MM.1S (cell line): ENCODE data around the gene GABRB3.

ENCODE experiments used
- DNase-seq: peaks from one replicate; pipeline ENCODE4 v3.0.0-alpha.2; 2015
- H2AFZ ChIP-seq: fragments of 300-600 bp; sonication (generic); 2 replicates; pipeline ENCODE4 v1.6.0; 2016; ENCODE audit warnings: antibody characterized with exemption, low read length
- H3F3A ChIP-seq: fragments of 300-600 bp; sonication (generic); 2 replicates; pipeline ENCODE4 v1.6.1; 2016; ENCODE audit warnings: mild to moderate bottlenecking, antibody characterized with exemption, low read length, moderate library complexity, mixed read lengths; ENCODE audit not compliant: insufficient read depth
- H3K27ac ChIP-seq: fragments of 300-600 bp; sonication (generic); 2 replicates; pipeline ENCODE4 v1.5.1; 2016; ENCODE audit warnings: mild to moderate bottlenecking, low read length
- H3K27me3 ChIP-seq: fragments of 300-600 bp; sonication (generic); replicated peaks from 2 replicates; pipeline ENCODE4 v1.6.0; 2016; ENCODE audit warnings: low read length; ENCODE audit not compliant: insufficient read depth
- H3K36me3 ChIP-seq: fragments of 300-600 bp; sonication (generic); replicated peaks from 2 replicates; pipeline ENCODE4 v1.6.1; 2016; ENCODE audit warnings: mild to moderate bottlenecking, low read length, mixed read lengths; ENCODE audit not compliant: insufficient read depth
- H3K4me1 ChIP-seq: fragments of 300-600 bp; sonication (generic); 2 replicates; pipeline ENCODE4 v1.6.1; 2016; ENCODE audit warnings: low read length, mixed read lengths
- H3K4me2 ChIP-seq: fragments of 300-600 bp; sonication (generic); 2 replicates; pipeline ENCODE4 v1.6.0; 2016; ENCODE audit warnings: low read depth, low read length
- H3K4me3 ChIP-seq: fragments of 300-600 bp; sonication (generic); 2 replicates; pipeline ENCODE4 v1.5.1; 2016; ENCODE audit warnings: low read length, mixed read lengths
- H3K79me2 ChIP-seq: fragments of 300-600 bp; sonication (generic); 2 replicates; pipeline ENCODE4 v1.6.1; 2016; ENCODE audit warnings: mixed run types, low read length, mixed read lengths
- H3K9ac ChIP-seq: fragments of 300-600 bp; sonication (generic); 2 replicates; pipeline ENCODE4 v1.6.1; 2016; ENCODE audit warnings: low read length, mixed read lengths
- H3K9me2 ChIP-seq: fragments of 300-600 bp; sonication (generic); replicated peaks from 2 replicates; pipeline ENCODE4 v1.6.1; 2016; ENCODE audit warnings: mild to moderate bottlenecking, low read length, mixed read lengths; ENCODE audit not compliant: insufficient read depth
- H3K9me3 ChIP-seq: fragments of 300-600 bp; sonication (generic); replicated peaks from 2 replicates; pipeline ENCODE4 v1.6.1; 2016; ENCODE audit warnings: mild to moderate bottlenecking, low read length, mixed read lengths; ENCODE audit not compliant: insufficient read depth
- H4K20me1 ChIP-seq: fragments of 300-600 bp; sonication (generic); 2 replicates; pipeline ENCODE4 v1.6.1; 2016; ENCODE audit warnings: mild to moderate bottlenecking, low read length, moderate library complexity, mixed read lengths; ENCODE audit not compliant: insufficient read depth
- CTCF ChIP-seq: fragments of 300-600 bp; sonication (generic); IDR thresholded peaks from 2 replicates; pipeline ENCODE4 v1.5.1; 2016; ENCODE audit warnings: antibody characterized with exemption, low read length, mixed read lengths
- EZH2 ChIP-seq: fragments of 300-600 bp; sonication (generic); optimal IDR thresholded peaks from 2 replicates; pipeline ENCODE3; 2017; ENCODE audit warnings: low read depth, mild to moderate bottlenecking, antibody characterized with exemption, low read length, mixed read lengths
- EZH2phosphoT487 ChIP-seq: fragments of 300-600 bp; sonication (generic); IDR thresholded peaks from 2 replicates; pipeline ENCODE4 v1.6.1; 2018; ENCODE audit warnings: antibody characterized with exemption, low read length

The GABRB3 gene

GRCh38 chr15:26623071-26623470 is 149.8 kb downstream of the GABRB3 start:
- Histone ChIP-seq H3K4me2 (no peak overlapping the region), H3K9me3 (no peaks in the 10 kb centered on the region), H2AFZ (no peak overlapping the region), H3K36me3 (no peaks in the 10 kb centered on the region), H3K4me3 (no peak overlapping the region), H3K27me3 (no peaks in the 10 kb centered on the region), H3K27ac (no peak overlapping the region), H3K9ac (no peak overlapping the region), H3F3A (no peaks in the 10 kb centered on the region), H3K4me1 (no peaks in the 10 kb centered on the region), H3K79me2 (no peaks in the 10 kb centered on the region), H4K20me1 (no peaks in the 10 kb centered on the region), H3K9me2 (no peaks in the 10 kb centered on the region)
- DNase-seq = no peak
- TF ChIP-seq EZH2phosphoT487 (no peak), EZH2 (no peak), CTCF (no peak)

GRCh38 chr15:26621816-26622215 is 151.1 kb downstream of the GABRB3 start:
- Histone ChIP-seq H4K20me1 (no peaks in the 10 kb centered on the region), H3F3A (no peaks in the 10 kb centered on the region), H3K9me3 (no peaks in the 10 kb centered on the region), H3K4me1 (no peaks in the 10 kb centered on the region), H3K79me2 (no peaks in the 10 kb centered on the region), H3K27ac (no peak overlapping the region), H3K4me3 (no peak overlapping the region), H3K9me2 (no peaks in the 10 kb centered on the region), H3K4me2 (no peak overlapping the region), H3K9ac (no peak overlapping the region), H3K27me3 (no peaks in the 10 kb centered on the region), H3K36me3 (no peaks in the 10 kb centered on the region), H2AFZ (no peak overlapping the region)
- TF ChIP-seq EZH2phosphoT487 (no peak), CTCF (no peak)
- DNase-seq = no peak

- Histone ChIP-seq H3K36me3 (no peaks in the 10 kb centered on the region), H3K9me2 (no peaks in the 10 kb centered on the region), H3K9me3 (no peaks in the 10 kb centered on the region), H3K4me1 (no peaks in the 10 kb centered on the region), H3F3A (no peaks in the 10 kb centered on the region), H3K4me2 (no peak overlapping the region), H3K4me3 (no peak overlapping the region), H3K27me3 (no peaks in the 10 kb centered on the region), H2AFZ (no peak overlapping the region), H4K20me1 (no peaks in the 10 kb centered on the region), H3K27ac (no peak overlapping the region), H3K9ac (no peak overlapping the region), H3K79me2 (no peaks in the 10 kb centered on the region)
- DNase-seq = no peak
- TF ChIP-seq EZH2phosphoT487 = no peak
- no peak for TF ChIP-seq EZH2
- TF ChIP-seq CTCF = no peak
These were observed 152.1 kb downstream of the GABRB3 start for GRCh38 chr15:26620528-26621458.
